ENCODE results near the gene RGS17.

Gene RGS17

GRCh38 chr6:152982904-152983636 lies 148.0 kb downstream of the RGS17 start, which contains the start of gene FBXO5:
FBXO5 (minus strand) TSS chr6:152983041; CDS start chr6:152982959, 82 bp downstream.
- no peak for TF ChIP-seq CTCF (conservative IDR thresholded peaks at IDR 0.05; ENCODE audit: low read depth, low read length)
- H3K4me3 ChIP-seq (ENCODE audit: low read length): peak within 1 kb of the TSS; percentile 94
- DNase-seq (ENCODE audit: low read depth): peak; percentile 88

- DNase-seq (ENCODE audit: low read depth): no peak
- H3K4me3 ChIP-seq (ENCODE audit: low read length): peak overlapping the region; percentile 94
- no peak for TF ChIP-seq CTCF (conservative IDR thresholded peaks at IDR 0.05; ENCODE audit: low read depth, low read length)
Measured at GRCh38 chr6:152981989-152982903, 148.8 kb downstream of the RGS17 start.

GRCh38 chr6:152981219-152981618 lies 149.9 kb downstream of the RGS17 start:
- DNase-seq (ENCODE audit: low read depth): no peak
- H3K4me3 ChIP-seq (ENCODE audit: low read length): peak overlapping the region; percentile 94
- TF ChIP-seq CTCF (conservative IDR thresholded peaks at IDR 0.05; ENCODE audit: low read depth, low read length): no peak

DNA sequence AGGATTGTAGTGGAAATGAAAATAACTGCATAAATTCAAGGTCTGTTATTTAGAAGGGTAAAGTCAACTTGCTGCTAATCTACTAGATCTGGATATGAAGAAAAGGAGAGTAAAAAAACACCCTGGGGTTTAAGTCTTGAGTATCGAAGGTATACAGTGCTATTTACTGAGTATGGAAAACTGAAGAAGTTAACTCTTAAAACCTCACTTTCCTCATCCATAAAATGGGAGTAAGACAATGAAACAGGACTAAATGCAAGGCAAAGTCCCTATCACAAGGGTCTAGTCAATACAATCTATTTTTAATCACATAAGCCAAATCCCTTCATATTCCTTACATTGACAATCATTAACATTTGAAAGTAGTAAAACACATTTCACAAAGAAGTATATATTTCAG lies 150.4 kb downstream of the RGS17 start:
- DNase-seq (ENCODE audit: low read depth): no peak
- H3K4me3 ChIP-seq (ENCODE audit: low read length): peak overlapping the region; percentile 94
- no peak for TF ChIP-seq CTCF (conservative IDR thresholded peaks at IDR 0.05; ENCODE audit: low read depth, low read length)

GRCh38 chr6:152979116-152979515 lies 152.0 kb downstream of the RGS17 start:
- DNase-seq (ENCODE audit: low read depth): no peak
- no peak overlapping the region for H3K4me3 ChIP-seq (ENCODE audit: low read length)
- no peak for TF ChIP-seq CTCF (conservative IDR thresholded peaks at IDR 0.05; ENCODE audit: low read depth, low read length)

- no peak for TF ChIP-seq CTCF (conservative IDR thresholded peaks at IDR 0.05; ENCODE audit: low read depth, low read length)
- no peak overlapping the region for H3K4me3 ChIP-seq (ENCODE audit: low read length)
- no peak for DNase-seq (ENCODE audit: low read depth)
Measured at GRCh38 chr6:152978058-152978457, 153.0 kb downstream of the RGS17 start.

Data from retinal pigment epithelial cell (primary cell).